NCI-H146 (cell line): Measurements from ENCODE around the gene ASAP2.

Experiments
- DNase-seq: peaks from one replicate; lab custom pipeline; 2025; lab: John Stamatoyannopoulos, UW

The ASAP2 gene

DNA sequence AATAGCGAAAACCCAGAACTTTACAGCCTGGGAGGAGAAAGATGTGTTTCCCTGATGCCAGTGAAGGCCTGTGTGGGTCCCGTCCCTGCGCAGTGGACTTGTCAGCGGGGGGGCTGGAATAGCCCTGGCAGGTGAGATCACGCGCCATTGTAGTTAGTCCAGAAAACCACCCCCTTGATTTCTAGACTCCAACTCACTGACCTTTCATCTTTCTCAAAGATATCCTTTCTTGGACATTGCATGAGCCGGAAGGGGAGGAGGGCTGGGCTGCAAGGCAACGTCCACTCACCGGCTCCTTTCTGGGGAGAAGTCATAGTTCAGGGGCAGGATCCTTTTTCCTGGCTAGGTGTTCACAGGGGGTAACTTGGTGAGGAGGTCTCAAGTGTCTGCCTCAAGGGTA, 22.3 kb upstream of the ASAP2 start:
- no peak for DNase-seq

DNA sequence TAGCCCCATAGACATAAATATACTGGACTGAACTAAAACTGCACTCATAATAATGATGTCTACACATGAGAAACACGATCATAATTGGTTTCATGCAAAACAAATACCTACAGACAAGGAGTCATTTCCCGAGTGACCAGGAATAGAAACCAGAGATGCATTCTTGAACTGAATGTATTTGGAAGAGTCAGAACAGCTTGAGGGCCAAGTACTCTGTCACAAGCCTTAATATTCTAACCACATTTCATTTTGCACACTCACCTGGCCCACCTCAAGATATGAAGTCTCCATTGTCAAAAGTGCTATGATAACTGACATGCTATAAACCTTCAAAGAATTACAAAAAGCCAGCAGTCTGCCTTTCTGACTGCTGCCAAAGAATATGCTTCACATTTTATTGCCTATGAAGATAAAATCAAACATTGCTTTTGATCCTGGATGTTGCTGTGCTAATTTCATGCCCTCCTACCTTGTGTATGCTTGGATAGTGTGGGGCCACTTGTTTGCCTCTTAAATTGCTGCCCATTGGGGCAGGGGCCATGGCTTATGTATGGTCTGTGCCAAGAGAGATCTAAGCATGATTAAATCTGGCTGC, 18.9 kb upstream of the ASAP2 start:
- no peak for DNase-seq

- no peak for DNase-seq
These were observed 17.8 kb upstream of the ASAP2 start for GRCh38 chr2:9188823-9189222.

GRCh38 chr2:9189901-9190300, 16.7 kb upstream of the ASAP2 start:
- DNase-seq = no peak

DNA sequence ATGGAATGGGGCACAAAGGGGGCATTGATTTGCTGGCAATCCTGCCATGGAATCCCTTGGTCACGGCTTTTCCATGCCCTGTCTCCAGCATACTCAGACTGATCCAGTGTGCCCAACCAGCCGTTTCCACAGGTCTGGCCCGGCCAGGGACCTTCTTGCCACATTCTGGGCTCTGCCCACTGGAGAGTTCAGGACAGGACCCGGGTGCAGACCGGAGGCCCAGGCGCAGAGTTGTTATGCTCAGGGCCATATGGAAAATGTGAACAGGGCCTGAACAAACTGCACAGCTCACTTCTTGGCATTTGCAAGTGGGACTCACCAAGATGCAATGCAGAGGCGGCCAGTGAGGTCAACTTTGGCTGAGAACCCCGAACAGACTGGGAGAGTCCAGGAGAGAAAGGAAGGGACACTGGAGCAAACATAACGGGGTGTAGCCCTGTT, 15.6 kb upstream of the ASAP2 start:
- DNase-seq = peak; percentile 16

DNA sequence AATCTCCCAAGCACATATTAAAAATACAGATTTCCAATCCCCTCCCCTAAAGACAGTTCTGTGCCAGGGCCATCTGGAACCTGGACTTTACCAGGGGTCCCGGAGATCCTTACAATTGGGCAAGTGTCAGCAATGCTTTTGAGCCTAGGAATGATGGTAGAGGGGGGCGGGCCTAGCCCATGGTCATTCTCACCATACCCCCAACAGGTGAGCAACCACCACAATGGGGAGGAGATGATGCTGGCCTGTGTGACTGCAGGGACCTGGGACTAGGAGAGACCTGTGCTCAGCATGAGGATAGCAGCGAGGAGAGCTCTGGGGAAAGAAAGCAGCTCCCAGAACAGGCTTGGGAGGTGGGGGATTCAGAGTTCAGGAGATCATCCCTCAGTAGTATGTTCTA, 13.9 kb upstream of the ASAP2 start:
- DNase-seq = no peak

DNA sequence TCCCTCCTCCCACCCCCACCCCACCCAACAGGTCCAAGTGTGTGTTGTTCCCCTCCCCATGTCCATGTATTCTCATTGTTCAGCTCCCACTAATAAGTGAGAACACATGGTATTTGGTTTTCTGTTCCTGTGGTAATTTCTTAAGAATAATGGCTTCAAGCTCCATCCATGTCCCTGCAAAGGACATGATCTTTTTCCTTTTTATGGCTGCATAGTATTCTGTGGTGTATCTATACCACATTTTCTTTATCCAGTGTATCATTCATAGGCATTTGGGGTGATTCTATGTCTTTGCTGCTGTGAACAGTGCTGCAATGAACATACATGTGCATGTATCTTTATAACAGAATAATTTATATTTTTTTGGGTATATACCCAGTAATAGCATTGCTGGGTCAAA, 12.3 kb upstream of the ASAP2 start:
- no peak for DNase-seq

- DNase-seq = no peak
These were observed 10.0 kb upstream of the ASAP2 start for GRCh38 chr2:9196637-9197036.

GRCh38 chr2:9197916-9198315, 8.7 kb upstream of the ASAP2 start:
- no peak for DNase-seq

DNA sequence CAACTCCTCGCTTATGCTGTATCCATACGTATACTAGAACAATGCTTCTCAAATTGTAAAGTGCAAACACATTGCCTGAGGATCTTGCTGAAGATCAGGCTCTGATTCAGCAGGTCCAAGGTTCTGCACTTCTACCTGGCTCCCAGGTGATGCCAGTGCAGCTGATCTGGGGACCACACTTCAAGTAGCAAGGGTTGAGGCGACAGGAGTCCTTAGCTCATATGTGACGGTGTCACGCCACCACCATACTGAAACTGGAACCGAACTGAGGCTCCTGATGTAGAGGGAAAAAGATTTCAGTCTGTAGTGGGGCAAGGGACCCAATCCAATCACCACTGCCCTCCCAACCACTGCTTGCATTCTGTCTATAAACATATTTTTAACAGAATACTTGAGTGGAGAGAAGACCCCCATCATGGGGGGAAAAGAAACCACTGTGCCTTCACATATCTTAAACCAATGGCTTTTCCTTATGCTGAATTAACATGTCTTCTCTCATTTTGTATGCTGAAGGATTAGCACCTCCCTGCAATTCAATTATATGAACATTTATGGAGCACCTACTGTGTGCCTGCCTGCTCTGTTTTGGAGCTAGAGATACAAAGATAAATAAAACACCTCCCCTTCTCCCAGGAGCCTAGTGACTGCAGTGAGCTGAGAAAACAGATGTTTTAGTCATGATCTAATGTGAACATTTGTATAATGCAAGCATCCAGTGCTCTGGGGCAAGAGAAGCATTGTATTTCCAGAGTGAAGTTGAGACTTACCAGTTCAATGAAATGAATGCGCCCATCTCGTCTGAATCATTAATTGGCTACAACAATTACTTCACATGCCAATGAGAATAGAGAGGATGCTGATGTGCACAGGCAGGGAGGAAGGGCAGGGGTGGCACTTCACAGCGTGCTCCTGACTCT, 6.6 kb upstream of the ASAP2 start:
- no peak for DNase-seq

DNA sequence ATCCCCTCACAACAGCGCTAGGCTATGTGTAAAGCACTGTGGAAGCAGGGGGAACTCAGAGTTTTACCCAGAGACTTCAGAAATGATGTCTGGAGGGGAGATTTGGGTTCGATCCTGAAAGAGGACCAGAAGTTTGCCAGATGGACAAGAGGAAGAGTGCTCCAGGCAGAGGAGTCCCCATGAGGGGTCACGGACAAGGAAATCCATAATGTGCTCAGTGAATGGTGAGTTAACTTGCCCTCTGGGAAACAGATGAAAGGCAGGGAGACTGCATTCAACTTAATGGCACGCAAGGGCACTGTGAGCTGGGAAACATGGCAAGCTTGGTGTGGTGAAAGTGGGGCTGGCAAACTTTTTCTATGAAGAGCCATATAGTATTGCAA, 6.0 kb upstream of the ASAP2 start:
- no peak for DNase-seq

GRCh38 chr2:9201185-9201891, 5.3 kb upstream of the ASAP2 start:
- no peak for DNase-seq

GRCh38 chr2:9203006-9203405, 3.6 kb upstream of the ASAP2 start:
- DNase-seq = no peak

GRCh38 chr2:9203876-9204275, 2.7 kb upstream of the ASAP2 start:
- DNase-seq = no peak

- no peak for DNase-seq
These were observed 1.7 kb upstream of the ASAP2 start for GRCh38 chr2:9204939-9205338.

DNA sequence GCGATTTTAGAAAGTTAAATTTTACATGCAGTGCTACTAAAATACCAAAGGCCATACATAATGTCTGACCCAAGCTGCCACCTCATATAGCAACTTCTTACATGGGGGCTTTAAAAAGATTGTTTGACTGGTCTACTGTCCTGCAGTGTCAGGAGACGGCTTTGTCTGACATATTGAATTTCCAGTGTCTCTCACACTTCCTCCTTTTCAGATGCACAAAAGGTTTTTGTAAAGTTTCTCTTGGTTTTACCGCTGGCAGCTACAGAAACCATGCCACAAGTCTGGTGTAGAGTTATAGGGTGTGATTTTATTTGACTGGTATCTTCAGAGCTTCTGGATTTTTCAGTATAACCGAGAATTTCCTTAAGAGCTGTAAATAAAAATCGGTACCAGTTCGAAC, 1.1 kb upstream of the ASAP2 start:
- DNase-seq = no peak

DNA sequence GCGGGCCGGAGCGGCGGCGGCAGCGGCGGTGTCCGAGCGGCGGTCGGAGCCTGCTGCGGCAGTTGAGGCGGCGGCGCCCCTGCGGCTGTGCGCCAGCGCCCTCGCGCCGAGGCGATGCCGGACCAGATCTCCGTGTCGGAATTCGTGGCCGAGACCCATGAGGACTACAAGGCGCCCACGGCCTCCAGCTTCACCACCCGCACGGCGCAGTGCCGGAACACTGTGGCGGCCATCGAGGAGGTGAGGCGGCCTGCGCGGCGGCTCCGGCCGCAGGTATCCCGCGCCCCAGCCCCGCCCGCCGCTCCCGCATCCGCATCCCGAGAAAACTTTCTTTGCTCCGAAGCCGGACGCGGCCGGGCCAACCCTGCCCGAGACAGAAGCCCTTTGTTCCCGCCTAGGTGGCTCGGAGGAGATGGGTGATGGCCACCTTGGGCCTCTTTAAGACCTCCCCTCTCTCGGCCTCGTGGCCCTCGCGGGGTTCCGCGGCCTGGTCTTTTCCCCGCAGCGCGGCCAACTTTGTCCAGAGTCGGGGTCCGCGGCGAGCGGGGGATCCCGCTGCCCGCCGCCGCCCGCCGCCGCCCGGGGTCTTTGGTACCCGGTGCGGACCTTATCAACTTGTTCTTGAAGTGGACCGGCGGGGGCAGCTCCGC, 504 bp downstream of the ASAP2 start:
- peak; percentile 61 for DNase-seq

DNA sequence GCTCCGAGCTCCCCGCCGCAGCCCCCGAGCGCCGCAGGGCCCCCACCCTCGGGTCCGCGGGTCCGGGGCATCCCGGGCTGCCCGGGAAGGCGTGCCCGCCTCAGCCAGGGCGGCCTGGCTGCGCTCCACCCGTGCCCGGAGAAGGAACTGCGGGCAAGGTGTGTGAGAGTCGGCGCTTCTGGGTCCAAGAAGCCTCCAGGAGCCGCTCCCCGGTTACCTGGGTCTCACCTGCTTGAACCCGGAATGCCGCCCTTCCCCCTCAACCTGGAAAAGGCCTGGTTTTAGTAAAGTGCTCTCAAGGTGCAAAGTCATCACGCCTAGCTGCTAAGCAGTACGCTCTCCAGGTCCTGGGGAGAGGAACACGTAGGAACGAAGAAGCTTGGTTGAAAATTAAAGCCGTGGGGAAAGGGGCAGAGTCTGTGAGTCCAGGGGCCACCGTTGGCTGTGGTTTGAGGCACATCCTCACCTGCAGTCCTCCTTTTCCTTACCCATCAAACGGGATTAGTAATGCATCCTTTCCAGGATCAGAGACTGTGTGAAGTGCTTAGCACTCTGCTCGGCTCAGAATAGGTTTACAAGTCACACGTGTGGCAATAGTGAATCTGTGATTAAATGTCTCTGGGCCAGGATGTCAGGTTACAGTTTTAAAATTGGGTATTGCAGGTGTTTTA, 1.2 kb downstream of the ASAP2 start:
- peak; percentile 15 for DNase-seq

DNA sequence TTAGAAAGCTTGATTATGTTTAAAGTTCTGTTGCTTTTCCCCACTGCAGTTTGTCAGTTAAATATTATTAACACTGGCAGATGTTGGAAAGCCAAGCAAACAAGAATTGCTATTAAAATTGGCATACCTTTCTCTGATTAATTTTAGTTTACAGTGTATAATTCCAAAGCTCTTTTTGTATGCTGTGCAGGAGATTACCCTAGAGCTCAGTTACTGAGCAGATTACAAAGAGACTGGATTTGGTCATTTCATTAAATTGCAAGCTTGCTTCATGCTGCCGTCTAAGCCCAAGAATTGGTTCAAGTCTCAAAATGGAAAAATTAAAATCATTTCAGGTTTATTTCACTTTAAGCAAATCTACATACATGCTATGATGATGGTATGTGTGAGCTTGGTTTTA, 2.3 kb downstream of the ASAP2 start:
- DNase-seq = no peak

DNA sequence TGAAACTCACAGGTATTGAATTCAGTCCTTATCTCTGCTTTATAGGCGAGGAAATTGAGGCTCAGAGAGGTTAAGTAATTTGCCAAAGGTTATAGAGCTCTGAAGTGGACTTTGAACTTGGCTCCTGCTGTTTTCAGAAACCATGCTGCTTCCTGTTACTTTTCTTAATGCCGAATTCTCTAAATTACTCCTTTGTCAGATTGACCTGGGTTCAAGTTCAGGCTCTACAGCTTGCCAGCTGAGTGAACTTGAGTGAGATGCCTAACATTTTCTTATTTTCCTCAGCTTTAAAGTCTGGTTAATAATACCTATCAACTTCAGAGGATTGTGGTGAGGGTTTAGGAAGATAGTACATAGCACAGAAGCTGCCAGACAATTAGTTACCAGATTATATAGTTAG, 3.4 kb downstream of the ASAP2 start:
- DNase-seq = no peak

- no peak for DNase-seq
These were observed 4.9 kb downstream of the ASAP2 start for GRCh38 chr2:9211496-9211895.
